Nephron (organoid): ENCODE results near the gene MS4A13.

Experiments used
- H3K27ac Mint-ChIP-seq, 3 experiments: 2 replicates each; pipeline ENCODE4 v1.8.0; 2020; ENCODE audit warnings: mixed read lengths in 3 of 3, mild to moderate bottlenecking in 2 of 3, moderate library complexity in 1 of 3
- H3K27me3 Mint-ChIP-seq: 2 replicates; pipeline ENCODE4 v1.8.0; 2021; ENCODE audit warnings: low read depth, mild to moderate bottlenecking, moderate library complexity, mixed read lengths
- H3K36me3 Mint-ChIP-seq: 2 replicates; pipeline ENCODE4 v1.8.0; 2020; ENCODE audit warnings: low read depth, mixed read lengths
- H3K4me1 Mint-ChIP-seq: 2 replicates; pipeline ENCODE4 v1.8.0; 2020; ENCODE audit warnings: mixed read lengths
- H3K4me3 Mint-ChIP-seq, 3 experiments: 2 replicates each; pipeline ENCODE4 v1.8.0; 2020; ENCODE audit warnings: mild to moderate bottlenecking in 3 of 3, mixed read lengths in 3 of 3, moderate library complexity in 2 of 3
- H3K9me3 Mint-ChIP-seq: 2 replicates; pipeline ENCODE4 v1.8.0; 2020; ENCODE audit warnings: mixed read lengths
- TF ChIP-seq, protein P1 (sequence below), 3 experiments: fragments of 200-600 bp; sonication (generic); IDR thresholded peaks; one replicate each; pipeline ENCODE4 v1.5.0; 2021; ENCODE audit warnings: antibody characterized with exemption in 3 of 3; ENCODE audit not compliant: unreplicated experiment in 3 of 3

MS4A13 gene

DNA sequence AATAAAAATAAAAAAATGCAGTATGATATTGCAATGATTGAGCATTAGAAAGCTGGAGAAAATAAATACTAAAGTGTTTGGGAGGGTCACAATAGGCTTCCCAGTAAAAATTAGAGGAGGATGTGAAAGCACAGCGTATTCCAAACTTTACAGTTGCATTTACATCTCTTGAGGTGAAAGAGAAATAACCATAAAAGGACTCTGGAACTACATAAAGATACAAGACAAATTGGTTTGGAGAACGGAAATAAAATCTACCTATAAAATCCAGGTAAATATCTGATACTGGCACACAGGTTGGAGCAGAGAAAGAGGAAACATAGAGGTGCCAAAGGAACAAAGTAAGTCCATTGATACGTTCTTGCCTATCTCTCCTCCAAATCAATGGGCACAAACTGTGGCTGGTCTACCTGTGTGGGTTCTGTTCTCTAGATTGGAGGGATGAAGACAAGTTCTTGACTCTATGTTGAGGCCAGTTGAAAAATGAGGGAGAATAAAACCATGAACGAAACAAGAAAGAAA lies 22.6 kb upstream of the MS4A13 start, which contains the start of gene MS4A12:
TSS of gene MS4A12 (plus strand) at position 291 of the 522 bp plus-strand sequence. CDS start 4,541 bp downstream, outside the sequence.
- Mint-ChIP-seq H3K27ac (no peak within 1 kb of the TSS), H3K4me3 (no peak within 1 kb of the TSS)
- TF ChIP-seq, protein P1, sequence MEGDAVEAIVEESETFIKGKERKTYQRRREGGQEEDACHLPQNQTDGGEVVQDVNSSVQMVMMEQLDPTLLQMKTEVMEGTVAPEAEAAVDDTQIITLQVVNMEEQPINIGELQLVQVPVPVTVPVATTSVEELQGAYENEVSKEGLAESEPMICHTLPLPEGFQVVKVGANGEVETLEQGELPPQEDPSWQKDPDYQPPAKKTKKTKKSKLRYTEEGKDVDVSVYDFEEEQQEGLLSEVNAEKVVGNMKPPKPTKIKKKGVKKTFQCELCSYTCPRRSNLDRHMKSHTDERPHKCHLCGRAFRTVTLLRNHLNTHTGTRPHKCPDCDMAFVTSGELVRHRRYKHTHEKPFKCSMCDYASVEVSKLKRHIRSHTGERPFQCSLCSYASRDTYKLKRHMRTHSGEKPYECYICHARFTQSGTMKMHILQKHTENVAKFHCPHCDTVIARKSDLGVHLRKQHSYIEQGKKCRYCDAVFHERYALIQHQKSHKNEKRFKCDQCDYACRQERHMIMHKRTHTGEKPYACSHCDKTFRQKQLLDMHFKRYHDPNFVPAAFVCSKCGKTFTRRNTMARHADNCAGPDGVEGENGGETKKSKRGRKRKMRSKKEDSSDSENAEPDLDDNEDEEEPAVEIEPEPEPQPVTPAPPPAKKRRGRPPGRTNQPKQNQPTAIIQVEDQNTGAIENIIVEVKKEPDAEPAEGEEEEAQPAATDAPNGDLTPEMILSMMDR (IDR thresholded peaks at IDR 0.05; ENCODE audit: unreplicated experiment in 3 of 3), result no peak

DNA sequence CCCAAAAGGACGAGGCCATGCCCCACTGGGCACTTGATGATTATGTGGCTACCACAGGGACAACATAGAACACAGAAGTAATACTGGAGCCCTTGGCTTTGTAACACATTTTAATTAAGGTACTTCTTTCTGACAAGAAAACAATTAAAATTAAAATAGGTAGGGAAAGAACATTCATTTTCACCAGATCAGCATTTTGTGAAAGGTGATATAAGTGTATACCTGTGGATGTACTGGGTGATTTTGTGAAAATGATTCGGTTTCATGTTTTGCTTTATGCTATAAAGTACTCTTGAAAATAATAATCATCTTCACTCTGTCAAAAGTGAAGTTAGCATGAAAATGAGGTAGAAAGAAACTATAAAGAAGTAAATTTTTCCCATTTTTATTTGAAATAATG lies 21.7 kb upstream of the MS4A13 start:
- H3K4me3 Mint-ChIP-seq, result no peak overlapping the region
- H3K9me3 Mint-ChIP-seq, result no peaks in the 10 kb centered on the region
- H3K27me3 Mint-ChIP-seq, result no peaks in the 10 kb centered on the region
- TF ChIP-seq, protein P1 (IDR thresholded peaks at IDR 0.05; ENCODE audit: unreplicated experiment in 3 of 3), result no peak
- no peak overlapping the region for H3K27ac Mint-ChIP-seq
- peaks cover 4% of the 10 kb centered on the region for H3K4me1 Mint-ChIP-seq
- no peaks in the 10 kb centered on the region for H3K36me3 Mint-ChIP-seq

More for the DNA sequence above, 22.6 kb upstream of the MS4A13 start, which contains the start of gene MS4A12:
- no peaks in the 10 kb centered on the region for H3K9me3 Mint-ChIP-seq
- H3K36me3 Mint-ChIP-seq, result no peaks in the 10 kb centered on the region
- H3K27me3 Mint-ChIP-seq, result no peaks in the 10 kb centered on the region
- H3K4me1 Mint-ChIP-seq, result no peaks in the 10 kb centered on the region

DNA sequence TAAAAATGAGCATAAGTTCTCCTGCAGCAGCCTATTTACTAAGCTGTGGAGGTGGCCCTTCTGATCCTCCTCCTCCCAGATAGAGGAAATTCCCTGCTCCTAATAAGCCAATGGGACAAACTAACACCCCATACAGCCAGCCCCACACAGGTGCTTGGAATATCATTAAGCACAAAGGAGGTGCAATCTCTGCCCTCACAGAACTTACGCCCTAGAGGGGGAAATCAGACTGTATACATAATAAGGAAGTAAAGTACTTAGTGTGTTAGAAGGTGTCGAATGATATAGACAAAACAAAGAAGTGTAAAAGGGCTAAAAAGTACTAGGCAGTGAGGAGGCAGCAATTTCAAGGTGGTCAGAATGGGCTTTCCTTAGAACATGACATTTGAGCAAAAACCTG lies 16.8 kb upstream of the MS4A13 start:
- TF ChIP-seq, protein P1 (IDR thresholded peaks at IDR 0.05; ENCODE audit: unreplicated experiment in 3 of 3), result no peak
- H3K36me3 Mint-ChIP-seq, result no peaks in the 10 kb centered on the region

DNA sequence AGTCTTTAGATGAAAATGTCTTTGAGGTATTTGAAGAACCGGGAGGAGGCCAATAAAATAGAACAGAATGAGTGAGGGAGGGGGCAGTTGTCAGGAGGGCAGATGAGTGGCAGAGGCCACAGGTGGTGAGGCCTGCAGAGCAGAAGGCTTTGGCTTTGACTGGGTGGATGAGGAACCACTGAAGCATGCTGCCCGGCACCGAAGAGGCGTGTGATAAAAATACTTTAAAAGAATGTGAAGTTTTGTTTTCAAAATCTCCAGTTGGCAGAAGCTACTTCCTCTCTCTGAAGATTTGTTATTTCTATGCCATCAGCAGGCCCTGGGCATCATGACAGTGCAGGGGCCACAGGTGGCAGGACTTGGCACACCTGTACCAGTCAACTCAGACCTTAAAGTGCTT lies 16.3 kb upstream of the MS4A13 start:
- peaks cover 32% of the 10 kb centered on the region for H3K4me1 Mint-ChIP-seq
- H3K4me3 Mint-ChIP-seq, result no peak overlapping the region
- H3K9me3 Mint-ChIP-seq, result no peaks in the 10 kb centered on the region
- no peaks in the 10 kb centered on the region for H3K27me3 Mint-ChIP-seq
- TF ChIP-seq, protein P1 (IDR thresholded peaks at IDR 0.05; ENCODE audit: unreplicated experiment in 3 of 3), result no peak
- H3K27ac Mint-ChIP-seq, result peak overlapping the region in 2 of 3 experiments; percentile 9 to 48
- no peaks in the 10 kb centered on the region for H3K36me3 Mint-ChIP-seq

More for the DNA sequence above, 16.8 kb upstream of the MS4A13 start:
- H3K27me3 Mint-ChIP-seq, result no peaks in the 10 kb centered on the region
- H3K4me3 Mint-ChIP-seq, result no peak overlapping the region
- H3K9me3 Mint-ChIP-seq, result no peaks in the 10 kb centered on the region
- H3K4me1 Mint-ChIP-seq, result peaks cover 32% of the 10 kb centered on the region
- peak overlapping the region in 2 of 3 experiments; percentile 9 to 48 for H3K27ac Mint-ChIP-seq

DNA sequence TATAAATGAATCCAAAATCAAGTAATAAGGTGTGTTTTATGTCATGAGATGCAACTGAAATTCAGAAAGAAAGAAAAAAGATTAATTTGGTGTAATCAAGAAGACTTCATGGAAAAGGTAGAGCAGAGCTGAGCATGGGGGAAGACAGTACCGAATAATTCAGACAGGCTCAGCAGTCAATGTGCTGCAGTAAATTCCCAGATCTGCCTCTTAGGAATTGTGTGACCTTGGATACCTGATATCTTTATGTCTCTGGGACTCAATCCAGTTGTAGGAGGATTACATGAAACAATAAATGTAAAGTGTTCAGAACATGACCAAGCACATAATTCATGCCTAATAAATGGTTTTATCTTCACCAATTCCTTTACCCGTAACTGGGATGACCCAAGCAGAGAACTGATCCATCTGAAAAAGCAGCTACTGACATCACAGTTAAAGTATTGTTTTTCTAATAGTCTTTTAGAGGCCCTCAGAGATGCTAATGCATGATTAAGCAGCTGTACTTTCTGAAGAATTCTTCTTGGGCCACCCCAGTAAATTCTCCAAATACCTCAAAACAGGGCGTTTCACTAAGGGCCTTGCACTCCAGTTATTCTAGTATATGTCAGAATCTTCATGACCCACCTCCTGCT lies 14.8 kb upstream of the MS4A13 start:
- Mint-ChIP-seq H3K9me3 (no peaks in the 10 kb centered on the region), H3K4me3 (no peak overlapping the region), H3K4me1 (peaks cover 37% of the 10 kb centered on the region), H3K27me3 (no peaks in the 10 kb centered on the region), H3K27ac (peak overlapping the region in 2 of 3 experiments; percentile 74 to 84), H3K36me3 (no peaks in the 10 kb centered on the region)
- TF ChIP-seq, protein P1 (IDR thresholded peaks at IDR 0.05; ENCODE audit: unreplicated experiment in 3 of 3), result no peak
